HepG2 (cell line): Measurements from ENCODE around the gene INSR. TPM values are rescaled to one million over a fixed set of nuclear protein-coding genes. Genes with fewer than 3 reads are reported as not detected.

Source experiments
- ATAC-seq: fragments of 200-7000 bp; cut with Tn5 transposase; 3 replicates; pipeline ENCODE4 v1.9.1; 2020; ENCODE audit warnings: mild to moderate bottlenecking, moderate library complexity
- BruUV-seq: library from RNA; stranded (reverse); fragments of 400-500 nt; replicated peaks from 2 replicates; lab custom pipeline; 2021; lab: Mats Ljungman, UMichigan
- CTCF ChIA-PET: fragments of 300-600 bp; formaldehyde crosslinking; extraction: SDS; loops from one replicate; lab custom pipeline; 2021; ENCODE audit warnings: low total read pairs, inconsistent platforms, low intra/inter-chr PET ratio; lab: Yijun Ruan, JAX
- POLR2A ChIA-PET: fragments of 350-600 bp; sonication (Branson Sonifier 250); formaldehyde crosslinking; loops from one replicate; lab custom pipeline; 2020; ENCODE audit warnings: antibody characterized with exemption, inconsistent platforms; lab: Yijun Ruan, JAX
- DNase-seq: peaks from one replicate; pipeline ENCODE4 v3.0.0-alpha.2; 2015; ENCODE audit warnings: low spot score
- FAIRE-seq: peaks from 3 replicates; lab custom pipeline; 2011; peaks lifted over from hg19 to GRCh38; lab: Jason Lieb, UNC
- H2AFZ ChIP-seq: one replicate; pipeline ENCODE4 v1.6.1; 2011; ENCODE audit warnings: low read length, inconsistent platforms
- H3K27ac ChIP-seq: fragments of 300-600 bp; 3 replicates; pipeline ENCODE4 v1.8.0; 2011; ENCODE audit warnings: mixed run types, mild to moderate bottlenecking, mixed read lengths, low read length, inconsistent platforms; ENCODE audit not compliant: insufficient read depth; ENCODE audit errors: extremely low read length
- H3K27me3 ChIP-seq, 2 experiments: fragments of 200-600 bp in 1 of 2; 2 replicates in 1 of 2; 3 replicates in 1 of 2; pipeline versions ENCODE4 v1.6.0 to v1.8.0; 2011; ENCODE audit warnings: low read length in 2 of 2, mild to moderate bottlenecking in 2 of 2, moderate library complexity in 2 of 2, inconsistent platforms in 1 of 2; ENCODE audit not compliant: insufficient read depth in 2 of 2, control insufficient read depth in 1 of 2
- H3K36me3 ChIP-seq, 2 experiments: fragments of 200-600 bp in 1 of 2; replicated peaks in 1 of 2; 2 replicates in 1 of 2; 3 replicates in 1 of 2; pipeline versions ENCODE4 v1.5.1 to v1.8.0; 2011; ENCODE audit warnings: low read length in 2 of 2, inconsistent platforms in 1 of 2; ENCODE audit not compliant: insufficient read depth in 2 of 2, control insufficient read depth in 1 of 2
- H3K4me1 ChIP-seq: 2 replicates; pipeline ENCODE4 v1.5.1; 2012; ENCODE audit warnings: low read length, inconsistent platforms; ENCODE audit not compliant: insufficient read depth
- H3K4me2 ChIP-seq: 2 replicates; pipeline ENCODE4 v1.6.0; 2011; ENCODE audit warnings: low read depth, low read length, inconsistent platforms
- H3K4me3 ChIP-seq, 3 experiments: fragments of 200-600 bp in 1 of 3; sonication (generic), shearing (Covaris generic) in 1 of 3; replicated peaks in 1 of 3; 2 replicates each; pipeline ENCODE4 v1.5.1; 2011 to 2016; ENCODE audit warnings: low read length in 3 of 3, inconsistent platforms in 2 of 3, low read depth in 2 of 3, mild to moderate bottlenecking in 2 of 3, control low read depth in 1 of 3, mixed read lengths in 1 of 3; ENCODE audit not compliant: insufficient read depth in 1 of 3
- H3K79me2 ChIP-seq: one replicate; pipeline ENCODE4 v1.6.1; 2011; ENCODE audit warnings: low read length, inconsistent platforms; ENCODE audit not compliant: insufficient read depth
- H3K9ac ChIP-seq: 2 replicates; pipeline ENCODE4 v1.6.0; 2011; ENCODE audit warnings: mild to moderate bottlenecking, low read depth, low read length, inconsistent platforms; ENCODE audit not compliant: insufficient read depth
- H3K9me3 ChIP-seq: 2 replicates; pipeline ENCODE4 v1.5.1; 2012; ENCODE audit warnings: mild to moderate bottlenecking, low read length
- H4K20me1 ChIP-seq: 2 replicates; pipeline ENCODE4 v1.6.0; 2011; ENCODE audit warnings: inconsistent platforms, mild to moderate bottlenecking, low read length, moderate library complexity; ENCODE audit not compliant: insufficient read depth
- ARID3A ChIP-seq: IDR thresholded peaks from 2 replicates; pipeline ENCODE4 v1.6.1; 2012; ENCODE audit warnings: low read depth, low read length, improper control_type of control experiment
- EP300 ChIP-seq, 3 experiments: sonication (generic) in 1 of 3; formaldehyde crosslinking in 1 of 3; IDR thresholded peaks; 2 replicates each; pipeline versions ENCODE4 v1.5.1 to v1.6.1; 2011 to 2020; ENCODE audit warnings: low read depth in 2 of 3, low read length in 2 of 3, borderline replicate concordance in 1 of 3, improper control_type of control experiment in 1 of 3, mild to moderate bottlenecking in 1 of 3, missing genetic modification reagents in 1 of 3, moderate library complexity in 1 of 3
- GATAD2A ChIP-seq: IDR thresholded peaks from 2 replicates; pipeline ENCODE4 v1.6.1; 2016
- MED1 ChIP-seq: sonication (generic); formaldehyde crosslinking; IDR thresholded peaks from 2 replicates; pipeline ENCODE4 v1.4.0; 2020; ENCODE audit warnings: missing genetic modification reagents
- MIXL1 ChIP-seq: IDR thresholded peaks from 2 replicates; pipeline ENCODE4 v1.6.1; 2016
- NCOR1 ChIP-seq: fragments of 200-600 bp; sonication (generic); IDR thresholded peaks from 2 replicates; pipeline ENCODE4 v1.7.0; 2017; ENCODE audit warnings: antibody characterized with exemption, low read length, borderline replicate concordance
- ONECUT2 ChIP-seq: sonication (generic); formaldehyde crosslinking; IDR thresholded peaks from 2 replicates; pipeline ENCODE4 v1.4.0; 2020; ENCODE audit warnings: missing genetic modification reagents
- PAXIP1 ChIP-seq: sonication (generic); formaldehyde crosslinking; conservative IDR thresholded peaks from 2 replicates; pipeline ENCODE4 v1.4.0; 2020; ENCODE audit warnings: mild to moderate bottlenecking, missing genetic modification reagents, moderate library complexity
- RBM22 ChIP-seq: fragments of 200-400 bp; formaldehyde crosslinking; optimal IDR thresholded peaks from 2 replicates; pipeline ENCODE3; 2017; ENCODE audit warnings: mild to moderate bottlenecking, low read length, moderate library complexity
- SAP130 ChIP-seq: IDR thresholded peaks from 2 replicates; pipeline ENCODE4 v1.6.1; 2016; ENCODE audit warnings: low read depth
- SOX13 ChIP-seq, 3 experiments: fragments of 450-650 bp in 1 of 3; sonication (generic) in 1 of 3; formaldehyde crosslinking in 1 of 3; IDR thresholded peaks in 2 of 3; conservative IDR thresholded peaks in 1 of 3; 2 replicates each; pipeline versions ENCODE4 v1.5.0 to v1.6.1; 2016 to 2020; ENCODE audit warnings: antibody characterized with exemption in 1 of 3, mild to moderate bottlenecking in 1 of 3, missing compliant biosample characterization in 1 of 3, missing genetic modification reagents in 1 of 3, moderate library complexity in 1 of 3
- SOX6 ChIP-seq, 2 experiments: fragments of 450-650 bp in 1 of 2; sonication (generic) in 1 of 2; formaldehyde crosslinking in 1 of 2; IDR thresholded peaks; 2 replicates each; pipeline versions ENCODE4 v1.4.0 to v1.6.1; 2017 to 2020; ENCODE audit warnings: antibody characterized with exemption in 1 of 2, mild to moderate bottlenecking in 1 of 2, missing genetic modification reagents in 1 of 2
- ZNF251 ChIP-seq: sonication (generic); formaldehyde crosslinking; IDR thresholded peaks from 2 replicates; pipeline ENCODE4 v1.9.0; 2021; ENCODE audit warnings: mild to moderate bottlenecking, missing genetic modification reagents
- ZNF503 ChIP-seq: sonication (generic); formaldehyde crosslinking; IDR thresholded peaks from 2 replicates; pipeline ENCODE4 v1.4.0; 2020; ENCODE audit warnings: missing genetic modification reagents
- ZNF605 ChIP-seq: sonication (generic); formaldehyde crosslinking; IDR thresholded peaks from 2 replicates; pipeline ENCODE4 v1.8.0; 2022; ENCODE audit warnings: mild to moderate bottlenecking, missing genetic modification reagents
- ZSCAN31 ChIP-seq: sonication (generic); formaldehyde crosslinking; IDR thresholded peaks from 2 replicates; pipeline ENCODE4 v1.5.0; 2020; ENCODE audit warnings: low read depth, mild to moderate bottlenecking, missing genetic modification reagents
- WGBS: methylation state at CpG from one replicate; pipeline ENCODE4 v1.1.6; 2017; ENCODE audit warnings: low lambda C conversion rate; 5-methylcytosine and 5-hydroxymethylcytosine counted together
- in situ Hi-C: cut with HindIII; loops from 2 replicates; pipeline ENCODE4 v1.10.0; 2017; ENCODE audit warnings: low pct_unique_long_range_greater_than_20kb; ENCODE audit not compliant: extremely low pct_ligation_motif_present
- intact Hi-C: fragments of 100-400 bp; cut with micrococcal nuclease; formaldehyde crosslinking; loops from one replicate; pipeline ENCODE4 v1.10.0; 2022; ENCODE audit not compliant: unreplicated experiment
- polyA plus RNA-seq, 8 experiments: library from polyadenylated mRNA; depleted of rRNA in 3 of 8; stranded (reverse) in 7 of 8; unstranded in 1 of 8; fragments of >200 nt; fragmentation: Illumina TruSeq in 4 of 8; extraction: Trizol in 4 of 8; gene quantifications; 2 replicates each; pipeline versions ENCODE4 v1.2.1 to v1.2.3, GENCODE V29; 2011 to 2016; ENCODE audit warnings: low read depth in 4 of 8, missing spikeins in 1 of 8, mixed read lengths in 1 of 8; ENCODE audit not compliant: insufficient read depth in 1 of 8
- total RNA-seq, 5 experiments: library from RNA; depleted of rRNA; stranded (reverse); fragments of >200 nt; fragmentation: Illumina TruSeq; extraction: Trizol; gene quantifications; 2 replicates each; pipeline ENCODE4 v1.2.3, GENCODE V29; 2016; ENCODE audit warnings: low read depth in 1 of 5

Gene INSR
- total and polyA plus RNA-seq, 2 of the 13 experiments (the other 11 are each of a cell fraction or from before 2014, with no cell fraction given), result 24.2 to 29.8 TPM

- Histone ChIP-seq H3K79me2 (peaks cover 31% of the 10 kb centered on the region), H3K4me1 (peaks cover 62% of the 10 kb centered on the region), H4K20me1 (peaks cover 11% of the 10 kb centered on the region; the same call in 1 of the 2 replicates), H3K4me2 (peak overlapping the region; percentile 36), H2AFZ (no peak overlapping the region), H3K36me3 (no peaks in the 10 kb centered on the region; a peak in 1 of 5 replicates), H3K27me3 (no peaks in the 10 kb centered on the region), H3K9me3 (no peaks in the 10 kb centered on the region), H3K9ac (no peak overlapping the region), H3K4me3 (no peak overlapping the region), H3K27ac (peak overlapping the region; percentile 56)
- ChIA-PET POLR2A (no interaction called here), CTCF (no interaction called here)
- WGBS, result 30% methylated on average over 2 of the region's 2 CpGs
- FAIRE-seq (no peak), ATAC-seq (no peak), DNase-seq (peak; percentile 49)
- in situ Hi-C loops (no loop called here), intact Hi-C loops (no loop called here)
- TF ChIP-seq SAP130 (CRISPR knock-in tag) (0 out of 2 replicates have a peak, but pooled peaks have one; percentile 37), GATAD2A (peak; percentile 29; the same call in 1 of the 2 replicates), ZSCAN31 (CRISPR knock-in tag) (no peak), ARID3A (peak; percentile 61; the same call in 1 of the 2 replicates), ZNF605 (CRISPR knock-in tag) (no peak), EP300 (IDR thresholded peaks at IDR 0.05; ENCODE audit: low read depth in 2 of 2, low read length in 2 of 2) (0 out of 4 replicates have a peak, but pooled peaks of 1 of the 2 experiments have one; percentile 11), EP300 (CRISPR knock-in tag; IDR thresholded peaks at IDR 0.05; ENCODE audit: borderline replicate concordance) (no peak), PAXIP1 (peak; percentile 18; the same call in 1 of the 2 replicates), MED1 (CRISPR knock-in tag) (0 out of 2 replicates have a peak, but pooled peaks have one; percentile 10), SOX6 (IDR thresholded peaks at IDR 0.05) (no peak), SOX6 (CRISPR knock-in tag; IDR thresholded peaks at IDR 0.05) (peak; percentile 12; the same call in 1 of the 2 replicates), ONECUT2 (CRISPR knock-in tag) (0 out of 2 replicates have a peak, but pooled peaks have one; percentile 17), NCOR1 (peak; percentile 57; the same call in 1 of the 2 replicates), MIXL1 (CRISPR knock-in tag) (0 out of 2 replicates have a peak, but pooled peaks have one; percentile 31), ZNF503 (0 out of 2 replicates have a peak, but pooled peaks have one; percentile 31), SOX13 (IDR thresholded peaks at IDR 0.05) (no peak), SOX13 (CRISPR knock-in tag; conservative IDR thresholded peaks at IDR 0.05 in 1 of 2, IDR thresholded peaks at IDR 0.05 in 1 of 2) (peak in 1 of 2 experiments; percentile 18; a peak in 1 of 4 replicates), RBM22 (no peak), ZNF251 (CRISPR knock-in tag) (no peak)
- no TSS peak for BruUV-seq
These were observed 91.3 kb downstream of the INSR start for GRCh38 chr19:7202888-7203287.
